Airway epithelial cell (primary cell): Measurements from ENCODE around the gene WDR76. TPM values are rescaled to one million over a fixed set of nuclear protein-coding genes. Genes with fewer than 3 reads are reported as not detected.

Experiments used
- total RNA-seq: library from RNA; depleted of rRNA; stranded (reverse); fragments of >200 nt; gene quantifications from 2 replicates; pipeline ENCODE4 v1.2.3, GENCODE V29; 2015

WDR76 gene
- 11.4 and 15.5 TPM in 2 replicates for total RNA-seq

GRCh38 chr15:43826508-43827341 lies at the start of gene WDR76:
TSS of gene WDR76 (plus strand) at chr15:43827002. CDS start at chr15:43827033, 31 bp downstream.

GRCh38 chr15:43791993-43792760 lies 34.6 kb upstream of the WDR76 start, which contains the start of gene SERF2:
TSS of gene SERF2 (plus strand) at chr15:43792320. CDS start at chr15:43792377, 57 bp downstream.

GRCh38 chr15:43799945-43800285 lies 26.9 kb upstream of the WDR76 start, which contains the start of gene SERINC4:
TSS of gene SERINC4 (minus strand) at chr15:43800220. CDS start at chr15:43799986, 234 bp downstream.

GRCh38 chr15:43800286-43801141 lies 26.3 kb upstream of the WDR76 start, which contains the start of gene HYPK:
TSS of gene HYPK (plus strand) at chr15:43800599. CDS start at chr15:43800623, 24 bp downstream.

GRCh38 chr15:43824302-43825246 lies 2.2 kb upstream of the WDR76 start, which contains the start of gene MFAP1:
TSS of gene MFAP1 (minus strand) at chr15:43824690. CDS start at chr15:43824569, 121 bp downstream.

Other genes with a start within 250 kb of the WDR76 start
- 27.6 and 50.0 TPM in 2 replicates for gene PPIP5K1, start 236.8 kb upstream of the WDR76 start, total RNA-seq
- 86.0 and 112 TPM in 2 replicates for gene CKMT1B, start 233.0 kb upstream of the WDR76 start, total RNA-seq
- gene STRC, start 208.2 kb upstream of the WDR76 start, total RNA-seq, result 0.14 TPM in 1 of 2 replicates, not detected in the other
- 1.4 and 2.6 TPM in 2 replicates for gene CATSPER2, start 178.2 kb upstream of the WDR76 start, total RNA-seq
- 195 and 240 TPM in 2 replicates for gene CKMT1A, start 133.1 kb upstream of the WDR76 start, total RNA-seq
- 211 and 213 TPM in 2 replicates for gene PDIA3, start 80.6 kb upstream of the WDR76 start, total RNA-seq
- 17.1 and 29.5 TPM in 2 replicates for gene ELL3, start 50.0 kb upstream of the WDR76 start, total RNA-seq
- gene SERF2, start 34.7 kb upstream of the WDR76 start, total RNA-seq, result 907 and 1,323 TPM in 2 replicates
- 0.19 TPM in 1 of 2 replicates, not detected in the other for gene SERINC4, start 26.8 kb upstream of the WDR76 start, total RNA-seq
- 11.3 and 20.7 TPM in 2 replicates for gene HYPK, start 26.4 kb upstream of the WDR76 start, total RNA-seq
- gene MFAP1, start 2.3 kb upstream of the WDR76 start, total RNA-seq, result 18.4 and 24.4 TPM in 2 replicates